COLO829 (cell line): ENCODE results near the gene UBALD2.
A peak's percentile ranks its signal among the peaks of the same experiment; 100 is the strongest.
"Not testable (repeated sequence)": the region's sequence is repeated elsewhere in the genome, so short reads cannot be mapped to it uniquely, and the experiment has no call there.

ENCODE experiments used
- DNase-seq: peaks from one replicate; pipeline ENCODE4 v3.0.0; 2012; ENCODE audit warnings: low spot score

Gene UBALD2

DNA sequence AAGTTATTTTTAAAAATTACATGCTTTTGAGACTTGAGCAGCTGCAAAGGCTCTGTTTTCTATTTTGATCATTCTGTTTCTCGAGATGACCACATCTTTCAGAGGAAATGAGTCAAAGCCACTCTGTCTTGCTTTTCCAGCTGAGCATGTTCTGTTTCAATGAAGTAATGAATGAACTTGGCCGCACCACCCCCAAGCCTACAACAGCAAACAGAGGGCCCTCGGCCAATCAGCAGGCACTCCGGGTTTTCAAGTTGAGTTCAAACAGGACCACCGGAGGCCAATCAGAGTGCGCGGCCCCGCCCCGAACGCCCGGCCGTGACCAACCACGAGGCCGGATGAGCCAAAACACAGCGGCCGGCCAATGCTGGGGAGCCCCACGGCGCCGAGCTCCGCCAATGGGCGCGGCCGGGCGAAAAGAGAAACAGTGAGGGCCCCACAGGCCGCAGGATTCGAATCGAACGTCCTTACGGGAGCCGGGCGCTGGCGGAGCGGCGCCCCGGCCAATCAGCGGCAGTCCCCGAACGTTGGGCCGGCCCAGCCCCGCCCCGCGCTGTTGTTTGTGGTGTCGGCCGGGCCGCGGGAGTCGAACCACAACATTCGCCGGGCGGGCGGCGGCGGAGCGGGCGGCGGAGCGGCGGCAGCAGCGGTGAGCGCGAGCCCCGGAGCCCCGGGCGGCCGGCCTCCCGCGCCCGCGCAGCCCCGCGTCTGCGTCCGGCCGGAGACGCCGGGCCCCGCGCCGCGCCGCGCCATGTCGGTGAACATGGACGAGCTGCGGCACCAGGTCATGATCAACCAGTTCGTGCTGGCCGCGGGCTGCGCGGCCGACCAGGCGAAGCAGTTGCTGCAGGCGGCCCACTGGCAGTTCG, at the start of gene UBALD2:
TSS of gene UBALD2 (plus strand) at position 594 of the 869 bp plus-strand sequence. CDS start at position 752, 158 bp downstream.
- peak; percentile 95 for DNase-seq

DNA sequence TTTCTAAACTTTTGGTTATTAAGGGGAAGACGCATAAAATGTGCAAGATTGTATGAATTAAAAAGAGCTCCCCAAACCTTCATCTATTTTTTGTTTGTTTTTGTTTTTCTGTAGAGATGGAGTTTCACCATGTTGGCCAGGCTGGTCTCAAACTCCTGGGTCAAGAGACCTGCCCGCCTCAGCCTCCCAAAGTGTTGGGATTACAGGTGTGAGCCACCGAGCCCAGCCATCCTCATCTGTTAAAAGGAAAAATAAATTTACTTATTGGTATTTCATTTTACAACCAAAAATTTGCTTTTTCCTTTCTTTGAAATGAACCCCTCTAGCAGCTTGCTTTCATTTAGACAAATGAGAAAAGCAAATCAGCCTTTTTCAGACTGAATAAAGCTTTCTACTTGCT, 48.1 kb upstream of the UBALD2 start:
- no peak for DNase-seq

DNA sequence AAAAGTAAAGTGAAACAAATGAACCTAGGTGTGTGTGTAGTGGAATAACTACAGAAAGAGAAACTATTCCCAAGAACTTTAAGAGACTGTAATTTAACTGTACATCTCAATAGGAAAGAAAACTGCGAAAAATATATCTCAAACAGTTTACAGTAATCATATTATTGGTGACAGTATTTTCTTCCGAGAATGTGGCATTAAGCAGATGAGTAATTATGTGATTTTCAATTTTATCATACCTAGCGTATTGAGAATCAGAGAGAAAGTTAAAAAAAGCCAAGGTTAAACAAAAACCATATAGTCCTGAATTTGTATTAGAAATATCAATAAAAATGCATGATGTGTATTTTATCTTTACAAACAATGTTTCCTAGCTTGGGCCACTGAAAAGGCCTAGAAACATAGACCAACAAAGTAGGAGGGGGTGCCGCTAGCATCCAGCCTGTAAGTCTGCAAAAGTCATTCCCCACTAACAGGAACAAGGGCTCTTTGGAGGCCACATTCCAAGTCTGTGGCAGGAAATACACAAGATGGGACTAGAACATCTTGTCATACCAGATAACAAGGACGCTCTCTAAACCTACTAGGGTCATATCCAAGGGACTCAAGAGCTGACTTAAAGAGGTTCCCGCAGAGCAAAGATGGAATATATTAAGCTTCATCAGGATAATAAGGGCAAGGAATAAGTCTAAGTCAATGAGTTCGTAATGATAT, 45.3 kb upstream of the UBALD2 start:
- DNase-seq, result no peak

DNA sequence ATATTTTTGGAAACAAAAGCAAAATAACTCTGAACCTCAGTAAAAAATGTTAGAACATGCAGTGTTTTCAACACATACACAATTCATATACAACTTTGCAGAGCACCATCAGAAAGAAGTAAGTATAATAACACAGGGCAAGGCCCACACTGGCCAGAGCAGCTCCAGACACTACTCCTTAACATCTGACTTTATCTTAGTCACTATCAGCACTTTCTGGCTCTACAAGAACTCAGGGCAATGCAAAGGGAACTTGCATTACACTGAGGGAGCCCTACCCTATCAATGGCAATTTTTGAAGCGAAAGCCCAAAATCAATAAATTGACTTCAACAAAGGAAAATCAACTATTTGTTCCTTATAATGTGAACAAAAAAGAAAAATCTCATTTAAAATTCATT, 41.3 kb upstream of the UBALD2 start:
- no peak for DNase-seq

DNA sequence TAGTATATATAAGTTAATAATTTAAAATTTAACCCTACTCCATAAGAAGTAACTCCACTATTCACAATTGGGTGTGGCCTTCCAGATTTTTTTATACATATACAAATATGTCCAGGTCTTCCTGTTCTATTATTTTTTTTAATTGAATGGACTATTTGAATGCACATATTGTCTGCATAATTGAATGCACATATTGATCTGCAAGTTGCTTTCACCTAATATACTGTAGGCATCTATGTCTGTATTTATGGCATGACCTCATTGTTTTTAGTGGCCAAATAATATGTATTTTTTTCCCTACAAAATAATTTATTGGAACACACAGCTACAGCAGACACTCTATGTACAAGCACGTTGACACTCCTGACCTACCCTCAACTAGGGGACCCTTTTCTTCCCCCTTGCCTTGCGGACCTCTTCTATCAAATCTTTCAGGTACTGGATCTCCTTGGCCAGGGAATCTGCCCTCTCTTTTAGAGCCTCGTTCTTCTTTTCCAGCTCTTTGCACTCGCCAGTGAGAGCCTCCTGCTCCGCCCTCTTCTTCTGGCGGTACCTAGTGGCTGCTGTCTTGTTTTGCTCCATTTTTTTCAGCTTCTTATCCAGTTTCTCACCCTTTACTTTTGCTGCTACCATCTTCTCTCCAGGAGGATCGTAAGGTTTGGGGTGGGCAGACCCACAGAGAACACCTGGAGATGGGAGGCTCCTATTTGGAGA, 39.6 kb upstream of the UBALD2 start:
- not testable (repeated sequence) for DNase-seq

GRCh38 chr17:76226749-76227148, 38.4 kb upstream of the UBALD2 start:
- not testable (repeated sequence) for DNase-seq

DNA sequence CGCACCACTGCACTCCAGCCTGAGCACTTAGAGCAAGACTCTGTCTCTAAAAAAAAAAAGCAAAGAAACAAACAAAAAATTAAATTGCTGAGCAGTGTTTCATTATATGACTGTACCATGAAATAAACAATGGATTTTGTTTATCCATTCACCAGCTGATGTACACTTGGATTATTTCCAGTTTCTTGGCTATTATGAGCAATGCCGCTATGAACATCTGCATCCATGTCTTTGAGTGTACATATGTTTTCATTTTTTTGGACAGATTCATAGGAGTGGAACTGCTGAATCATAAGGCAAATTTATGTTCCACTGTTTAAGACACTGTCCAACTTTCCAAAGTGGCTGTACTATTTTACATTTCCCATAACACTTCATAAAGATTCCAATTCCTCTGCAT, 32.8 kb upstream of the UBALD2 start:
- DNase-seq, result no peak

DNA sequence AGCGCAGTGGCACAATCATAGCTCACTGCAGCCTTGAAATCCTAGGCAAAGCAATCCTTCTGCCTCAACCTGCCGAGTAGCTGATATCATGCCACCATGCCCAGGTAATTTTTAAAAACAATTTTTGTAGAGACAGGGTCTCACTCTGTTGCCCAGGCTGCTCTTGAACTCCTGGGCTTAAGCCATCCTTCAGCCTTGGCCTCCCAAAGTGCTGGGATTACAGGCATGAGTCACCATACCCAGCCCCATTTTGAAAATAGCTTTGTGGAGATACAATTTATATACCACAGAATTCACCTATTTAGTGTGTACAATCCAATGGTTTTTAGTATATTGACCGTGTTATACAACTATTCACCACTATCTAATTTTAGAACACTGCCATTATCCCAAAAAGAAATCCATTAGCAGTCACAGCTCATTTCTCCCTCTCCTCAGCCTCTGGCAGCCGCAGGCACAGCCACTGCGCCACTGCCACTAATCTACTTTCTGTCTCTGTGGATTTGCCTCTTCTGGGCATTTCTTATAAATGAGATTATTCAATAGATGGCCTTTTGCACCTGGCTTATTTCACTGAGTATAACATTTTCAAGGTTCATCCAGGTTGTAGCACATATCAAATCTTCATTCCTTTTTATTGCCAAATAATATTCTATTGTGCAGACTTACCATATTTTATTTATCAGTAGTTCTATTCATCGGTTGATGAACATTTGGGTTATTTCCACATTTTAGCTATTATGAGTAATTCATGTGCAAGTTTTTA, 31.4 kb upstream of the UBALD2 start:
- no peak for DNase-seq

GRCh38 chr17:76234354-76234679, 30.8 kb upstream of the UBALD2 start:
- DNase-seq, result no peak

GRCh38 chr17:76235883-76236282, 29.3 kb upstream of the UBALD2 start:
- DNase-seq, result no peak

DNA sequence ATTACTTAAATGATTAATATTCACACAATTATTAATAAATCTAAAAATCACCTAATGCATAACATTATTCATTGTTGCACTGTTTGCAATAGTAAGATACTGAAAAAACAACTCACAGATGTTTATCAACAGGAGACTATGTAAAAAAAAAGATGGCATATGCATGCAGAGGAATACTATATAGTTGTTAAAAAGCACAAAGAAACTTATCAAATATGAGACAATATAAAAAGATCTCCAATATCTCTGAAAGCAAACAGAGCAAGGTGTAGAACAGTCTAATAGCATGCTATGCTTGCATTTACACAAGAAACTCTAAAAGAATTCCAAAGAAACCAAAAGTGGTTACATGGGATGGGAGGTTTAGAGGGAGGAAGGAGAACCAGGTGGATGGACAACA, 28.5 kb upstream of the UBALD2 start:
- DNase-seq, result no peak

DNA sequence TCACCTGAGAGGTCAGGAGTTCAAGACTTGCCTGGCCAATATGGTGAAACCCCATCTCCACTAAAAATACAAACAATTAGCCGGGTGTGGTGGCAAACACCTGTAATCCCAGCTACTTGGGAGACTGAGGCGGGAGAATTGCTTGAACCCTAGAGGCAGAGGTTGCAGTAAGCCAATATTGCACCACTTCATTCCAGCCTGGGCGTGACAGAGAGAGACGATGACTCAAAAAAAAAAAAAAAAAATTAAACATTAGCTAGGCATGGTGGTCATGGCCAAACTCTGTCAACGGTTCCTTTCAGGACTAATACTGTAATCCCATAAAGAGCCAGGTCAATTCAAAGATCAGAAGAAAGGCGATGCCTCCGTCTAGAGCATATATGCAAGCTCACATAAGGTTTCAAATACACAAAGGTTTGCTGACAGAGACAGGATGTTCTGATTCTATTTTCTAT, 27.3 kb upstream of the UBALD2 start:
- no peak for DNase-seq

- no peak for DNase-seq
These were observed 26.2 kb upstream of the UBALD2 start for GRCh38 chr17:76238847-76239537.

GRCh38 chr17:76239538-76240274, 25.4 kb upstream of the UBALD2 start:
- DNase-seq, result no peak

DNA sequence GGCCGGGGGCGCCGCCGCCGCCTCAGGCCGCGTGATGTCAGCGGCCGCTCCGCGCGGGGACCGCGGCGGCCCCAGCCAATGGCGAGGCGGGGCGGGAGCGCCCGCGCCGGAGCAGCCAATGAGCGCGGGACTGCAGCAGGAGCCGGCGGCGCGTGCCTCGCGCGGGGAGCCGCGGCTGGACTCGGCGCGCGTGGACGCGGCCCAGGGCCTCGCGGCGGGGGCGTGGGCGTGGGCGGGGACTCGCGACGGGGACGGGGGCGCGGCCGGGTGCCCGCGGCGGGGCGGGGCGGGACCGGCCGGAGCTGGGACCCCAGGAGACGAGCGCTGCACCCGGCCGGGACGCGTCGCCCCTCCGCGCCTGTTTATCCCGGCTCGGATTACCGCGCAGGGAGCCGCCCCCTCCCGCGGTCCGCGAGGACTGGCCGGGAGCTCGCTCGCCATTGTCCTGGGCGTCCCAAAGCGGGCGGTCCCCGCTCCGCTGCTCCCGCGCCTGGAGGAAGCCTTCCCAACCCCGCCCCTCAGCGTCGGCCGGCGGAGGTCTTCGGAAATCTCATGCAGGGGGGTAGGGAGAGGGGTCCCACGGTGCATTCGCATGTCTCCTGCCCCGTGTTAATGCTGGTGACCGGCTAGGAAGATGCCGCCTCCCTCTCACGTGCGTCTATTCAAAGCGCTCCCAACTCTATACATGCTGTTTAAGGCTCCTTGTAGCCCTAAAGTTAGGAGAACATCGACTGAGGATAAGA, 24.5 kb upstream of the UBALD2 start, which contains the start of gene RNF157:
TSS of gene RNF157 (minus strand) at position 33 of the 743 bp plus-strand sequence. CDS start 253 bp downstream, outside the sequence.
- no peak for DNase-seq

- no peak for DNase-seq
These were observed 24.0 kb upstream of the UBALD2 start for GRCh38 chr17:76241204-76241538.

GRCh38 chr17:76241691-76242255, 23.4 kb upstream of the UBALD2 start:
- DNase-seq, result no peak

GRCh38 chr17:76243826-76244679, 21.1 kb upstream of the UBALD2 start:
- no peak for DNase-seq

- not testable (repeated sequence) for DNase-seq
These were observed 20.4 kb upstream of the UBALD2 start for GRCh38 chr17:76244721-76245120.
